Raji (cell line): ENCODE results near the gene CLSTN2.

Source experiments
- POLR2A ChIP-seq: IDR thresholded peaks from 2 replicates; pipeline ENCODE4 v1.6.1; 2011; ENCODE audit warnings: low read depth, low read length, control low read depth; ENCODE audit not compliant: insufficient read depth

CLSTN2 gene

DNA sequence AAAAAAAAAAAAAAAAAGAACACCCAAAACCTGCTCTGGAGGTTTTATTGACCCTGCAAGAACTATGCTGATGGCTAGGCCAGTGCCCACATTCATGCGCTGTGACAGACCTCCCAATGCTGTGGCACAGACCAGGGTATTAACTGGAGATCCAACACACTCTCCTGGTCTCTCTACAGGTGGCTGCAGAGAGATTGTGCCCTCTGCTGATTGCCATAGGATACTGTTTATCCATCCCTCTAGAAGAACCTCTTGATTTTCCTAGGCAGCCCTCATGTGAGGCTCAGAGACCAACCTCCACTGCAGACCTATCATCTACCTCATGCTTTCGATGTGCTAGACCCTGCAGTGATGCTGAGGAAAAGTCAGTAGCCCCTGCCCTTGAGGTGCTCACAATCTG is 617.4 kb downstream of the CLSTN2 start:
- TF ChIP-seq POLR2A = no peak

- no peak for TF ChIP-seq POLR2A
Measured at GRCh38 chr3:140552898-140553297, 617.9 kb downstream of the CLSTN2 start.

- no peak for TF ChIP-seq POLR2A
Measured at GRCh38 chr3:140553591-140553990, 618.6 kb downstream of the CLSTN2 start.

- TF ChIP-seq POLR2A = no peak
Measured at GRCh38 chr3:140555666-140556065, 620.7 kb downstream of the CLSTN2 start.

GRCh38 chr3:140557476-140557875 is 622.5 kb downstream of the CLSTN2 start:
- TF ChIP-seq POLR2A = no peak

- TF ChIP-seq POLR2A = no peak
Measured at GRCh38 chr3:140559546-140559945, 624.6 kb downstream of the CLSTN2 start.

GRCh38 chr3:140563206-140563760 is 628.3 kb downstream of the CLSTN2 start:
- TF ChIP-seq POLR2A = no peak

- TF ChIP-seq POLR2A = no peak
Measured at GRCh38 chr3:140568131-140568530, 633.1 kb downstream of the CLSTN2 start.

GRCh38 chr3:140568842-140569520 is 634.0 kb downstream of the CLSTN2 start:
- no peak for TF ChIP-seq POLR2A

DNA sequence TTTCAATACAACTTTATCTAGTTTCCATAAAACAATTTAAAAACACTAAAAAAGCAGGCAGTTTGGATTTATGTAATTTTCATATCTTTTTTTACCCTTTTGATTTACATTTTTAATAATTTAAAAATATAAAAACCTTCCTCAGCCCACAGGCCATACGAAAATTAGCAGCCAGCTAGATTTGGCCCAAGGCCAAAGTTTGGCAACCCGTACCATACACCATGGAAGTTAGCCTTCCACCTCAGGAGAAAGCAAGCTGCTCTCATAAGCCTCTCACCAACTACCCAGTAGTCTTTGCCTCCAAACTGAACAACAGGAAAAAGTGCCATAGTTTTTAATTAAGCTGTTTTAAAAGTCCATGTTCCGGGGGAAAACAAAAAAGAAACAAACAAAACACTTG is 635.6 kb downstream of the CLSTN2 start:
- TF ChIP-seq POLR2A = no peak

- no peak for TF ChIP-seq POLR2A
Measured at GRCh38 chr3:140571836-140572235, 636.9 kb downstream of the CLSTN2 start.

GRCh38 chr3:140572334-140572733 is 637.3 kb downstream of the CLSTN2 start:
- TF ChIP-seq POLR2A = no peak

DNA sequence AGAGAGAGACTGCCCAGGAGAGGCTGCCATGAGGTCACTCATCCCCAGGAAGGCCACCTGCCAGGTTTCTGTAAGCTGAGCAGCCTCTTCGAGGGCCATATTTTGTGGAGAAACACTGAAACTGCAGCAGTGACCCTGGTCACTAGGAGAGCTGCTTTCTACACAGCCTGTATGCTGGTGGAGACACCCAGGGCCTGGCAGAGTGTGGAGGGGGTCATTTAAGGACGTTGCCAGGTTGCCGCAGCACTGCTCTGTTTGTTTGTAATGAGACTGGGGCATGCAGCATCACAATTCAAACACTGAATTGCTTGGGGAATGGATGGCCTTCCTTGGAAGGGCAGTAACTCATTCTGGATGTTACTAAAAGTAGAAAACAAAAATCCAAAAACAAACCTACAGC is 638.0 kb downstream of the CLSTN2 start:
- no peak for TF ChIP-seq POLR2A

GRCh38 chr3:140574375-140574774 is 639.4 kb downstream of the CLSTN2 start:
- TF ChIP-seq POLR2A = no peak

DNA sequence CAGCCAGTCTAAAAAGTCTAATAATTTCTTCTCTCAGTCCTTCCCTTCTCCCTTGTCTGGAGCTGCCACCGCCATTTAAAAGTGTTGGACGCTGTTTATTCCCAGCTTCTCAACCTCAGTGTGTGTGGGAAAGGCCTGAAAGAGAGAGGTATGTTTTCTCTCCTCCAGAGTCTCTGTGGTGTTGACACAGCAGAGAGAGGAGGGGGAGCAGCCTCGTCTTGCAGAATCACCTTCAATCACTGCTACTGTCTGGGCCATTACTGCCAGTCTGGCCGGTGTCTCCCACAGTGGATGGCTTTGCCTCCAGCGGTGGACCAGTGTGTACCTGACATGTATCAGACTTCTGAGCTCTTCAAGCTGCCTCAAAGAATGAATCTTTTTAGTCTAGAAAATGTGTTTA is 641.5 kb downstream of the CLSTN2 start:
- no peak for TF ChIP-seq POLR2A

- no peak for TF ChIP-seq POLR2A
Measured at GRCh38 chr3:140577911-140578310, 642.9 kb downstream of the CLSTN2 start.

- TF ChIP-seq POLR2A = no peak
Measured at GRCh38 chr3:140579260-140579659, 644.3 kb downstream of the CLSTN2 start.
